HG03571 (cell line): ENCODE results near the gene EML6.

ENCODE experiments used
- ATAC-seq: cut with Tn5 transposase; IDR thresholded peaks from one replicate; pipeline ENCODE4 v1.9.1; 2021; ENCODE audit not compliant: unreplicated experiment

Gene EML6

GRCh38 chr2:54704688-54705605, 18.5 kb upstream of the EML6 start:
- no peak for ATAC-seq

- ATAC-seq: no peak
Measured at GRCh38 chr2:54706622-54707021, 16.8 kb upstream of the EML6 start.

GRCh38 chr2:54708584-54709335, 14.7 kb upstream of the EML6 start:
- ATAC-seq: no peak

GRCh38 chr2:54709336-54709809, 14.1 kb upstream of the EML6 start:
- no peak for ATAC-seq

- ATAC-seq: no peak
Measured at GRCh38 chr2:54710216-54710615, 13.2 kb upstream of the EML6 start.

GRCh38 chr2:54712516-54712915, 10.9 kb upstream of the EML6 start:
- ATAC-seq: no peak

- no peak for ATAC-seq
Measured at GRCh38 chr2:54714996-54715395, 8.5 kb upstream of the EML6 start.

- ATAC-seq: no peak
Measured at GRCh38 chr2:54716375-54716774, 7.1 kb upstream of the EML6 start.

- ATAC-seq: no peak
Measured at GRCh38 chr2:54720563-54720962, 2.9 kb upstream of the EML6 start.

GRCh38 chr2:54722641-54723040, 821 bp upstream of the EML6 start:
- no peak for ATAC-seq

GRCh38 chr2:54723996-54724559, 616 bp downstream of the EML6 start:
- no peak for ATAC-seq

- no peak for ATAC-seq
Measured at GRCh38 chr2:54724560-54725342, 1.3 kb downstream of the EML6 start.

GRCh38 chr2:54725343-54726099, 2.1 kb downstream of the EML6 start:
- ATAC-seq: no peak

- no peak for ATAC-seq
Measured at GRCh38 chr2:54726431-54726830, 3.0 kb downstream of the EML6 start.

- no peak for ATAC-seq
Measured at GRCh38 chr2:54726940-54727339, 3.5 kb downstream of the EML6 start.

GRCh38 chr2:54728669-54729120, 5.2 kb downstream of the EML6 start:
- no peak for ATAC-seq

- no peak for ATAC-seq
Measured at GRCh38 chr2:54735636-54736035, 12.2 kb downstream of the EML6 start.

GRCh38 chr2:54738281-54738680, 14.8 kb downstream of the EML6 start:
- no peak for ATAC-seq

GRCh38 chr2:54740333-54740732, 16.9 kb downstream of the EML6 start:
- ATAC-seq: no peak

- ATAC-seq: no peak
Measured at GRCh38 chr2:54741250-54741649, 17.8 kb downstream of the EML6 start.
